ENCODE data around the gene TAF6L. TPM values are rescaled to one million over a fixed set of nuclear protein-coding genes. Genes with fewer than 3 reads are reported as not detected.

TAF6L gene
- total and polyA plus RNA-seq, 3 donors from 2014 or later, result 13.6 to 32.0 (median 22.4) TPM

DNA sequence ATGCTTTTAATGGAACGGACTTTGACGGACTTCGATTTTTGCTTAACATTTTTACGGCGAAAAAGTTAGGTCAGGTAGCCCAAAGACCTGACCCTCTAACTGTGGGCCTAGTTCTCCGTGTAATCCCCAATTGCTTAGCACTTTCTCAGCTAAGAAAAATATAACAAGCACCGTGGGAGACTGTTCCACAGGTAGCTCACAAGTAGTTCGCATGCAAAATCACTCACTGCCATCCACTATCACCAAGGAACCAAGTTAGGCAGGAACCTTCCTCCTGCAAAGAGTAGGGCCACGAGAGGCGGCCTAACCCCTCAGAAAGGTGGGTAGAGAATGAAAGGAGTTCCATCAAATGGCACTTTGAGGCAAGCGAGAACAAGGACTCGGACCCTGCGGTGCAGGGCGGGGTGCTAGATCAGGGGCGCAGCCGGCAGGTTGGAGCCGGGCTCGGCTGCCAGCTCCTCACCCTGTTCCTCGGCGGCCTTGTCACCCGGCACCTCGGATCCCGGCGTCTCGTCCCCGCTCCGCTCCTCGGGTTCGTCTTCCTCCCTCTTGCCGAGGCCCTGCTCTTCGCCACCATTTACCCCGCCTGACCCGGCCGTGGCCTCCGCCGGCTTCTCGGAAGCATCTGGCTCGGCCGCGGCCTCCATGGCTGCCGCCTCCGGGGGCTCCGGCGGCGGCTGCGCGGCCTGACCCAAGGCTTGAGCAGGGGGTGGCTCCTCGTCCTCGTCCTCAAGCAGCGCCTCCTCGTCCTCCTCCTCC lies 44.9 kb upstream of the TAF6L start:
- DNase-seq, result no peak
- Histone ChIP-seq H3K4me1 (peaks cover 26% of the 10 kb centered on the region), H3K27ac (peak overlapping the region; percentile 82 to 96), H3K27me3 (no peaks in the 10 kb centered on the region), H3K36me3 (ENCODE audit: low read depth, missing control alignments) (no peaks in the 10 kb centered on the region), H3K4me3 (peak overlapping the region; percentile 90 to 93), H3K9me3 (no peaks in the 10 kb centered on the region)
- TF ChIP-seq, protein P1, sequence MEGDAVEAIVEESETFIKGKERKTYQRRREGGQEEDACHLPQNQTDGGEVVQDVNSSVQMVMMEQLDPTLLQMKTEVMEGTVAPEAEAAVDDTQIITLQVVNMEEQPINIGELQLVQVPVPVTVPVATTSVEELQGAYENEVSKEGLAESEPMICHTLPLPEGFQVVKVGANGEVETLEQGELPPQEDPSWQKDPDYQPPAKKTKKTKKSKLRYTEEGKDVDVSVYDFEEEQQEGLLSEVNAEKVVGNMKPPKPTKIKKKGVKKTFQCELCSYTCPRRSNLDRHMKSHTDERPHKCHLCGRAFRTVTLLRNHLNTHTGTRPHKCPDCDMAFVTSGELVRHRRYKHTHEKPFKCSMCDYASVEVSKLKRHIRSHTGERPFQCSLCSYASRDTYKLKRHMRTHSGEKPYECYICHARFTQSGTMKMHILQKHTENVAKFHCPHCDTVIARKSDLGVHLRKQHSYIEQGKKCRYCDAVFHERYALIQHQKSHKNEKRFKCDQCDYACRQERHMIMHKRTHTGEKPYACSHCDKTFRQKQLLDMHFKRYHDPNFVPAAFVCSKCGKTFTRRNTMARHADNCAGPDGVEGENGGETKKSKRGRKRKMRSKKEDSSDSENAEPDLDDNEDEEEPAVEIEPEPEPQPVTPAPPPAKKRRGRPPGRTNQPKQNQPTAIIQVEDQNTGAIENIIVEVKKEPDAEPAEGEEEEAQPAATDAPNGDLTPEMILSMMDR (IDR thresholded peaks at IDR 0.05), result no peak
- no peak for TF ChIP-seq POLR2A (IDR thresholded peaks at IDR 0.05)
- intact Hi-C loops (cut with DNase I; ENCODE audit: low total_unique reads), result no loop called here
- WGBS, 2 donors, result 0% methylated on average over 17 to 20 of the region's 51 CpGs

DNA sequence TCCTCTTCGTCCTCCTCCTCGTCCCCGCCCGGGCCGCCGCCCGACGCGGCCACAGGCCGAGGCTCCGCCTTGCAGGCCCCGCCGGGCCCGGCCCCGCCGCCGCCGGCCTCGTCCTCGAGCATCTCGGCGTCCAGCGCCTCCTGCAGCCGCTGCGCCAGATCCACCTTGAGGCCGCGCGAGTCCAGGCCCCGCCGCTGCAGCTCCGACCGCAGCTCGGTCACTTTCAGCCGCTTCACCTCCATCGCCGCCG lies 44.4 kb upstream of the TAF6L start:
- peak overlapping the region; percentile 82 to 96 for H3K27ac ChIP-seq
- peaks cover 26% of the 10 kb centered on the region for H3K4me1 ChIP-seq
- no peak for DNase-seq
- H3K9me3 ChIP-seq, result no peaks in the 10 kb centered on the region
- intact Hi-C loops (cut with DNase I; ENCODE audit: low total_unique reads), result no loop called here
- TF ChIP-seq, protein P1 (IDR thresholded peaks at IDR 0.05), result no peak
- no peak for TF ChIP-seq POLR2A (IDR thresholded peaks at IDR 0.05)
- no peaks in the 10 kb centered on the region for H3K36me3 ChIP-seq (ENCODE audit: low read depth, missing control alignments)
- WGBS, 2 donors, result 1% methylated on average over 37 of the region's 37 CpGs; no CpG with 5 or more reads in 1 of the 2 donors
- peak overlapping the region; percentile 90 to 93 for H3K4me3 ChIP-seq
- H3K27me3 ChIP-seq, result no peaks in the 10 kb centered on the region

DNA sequence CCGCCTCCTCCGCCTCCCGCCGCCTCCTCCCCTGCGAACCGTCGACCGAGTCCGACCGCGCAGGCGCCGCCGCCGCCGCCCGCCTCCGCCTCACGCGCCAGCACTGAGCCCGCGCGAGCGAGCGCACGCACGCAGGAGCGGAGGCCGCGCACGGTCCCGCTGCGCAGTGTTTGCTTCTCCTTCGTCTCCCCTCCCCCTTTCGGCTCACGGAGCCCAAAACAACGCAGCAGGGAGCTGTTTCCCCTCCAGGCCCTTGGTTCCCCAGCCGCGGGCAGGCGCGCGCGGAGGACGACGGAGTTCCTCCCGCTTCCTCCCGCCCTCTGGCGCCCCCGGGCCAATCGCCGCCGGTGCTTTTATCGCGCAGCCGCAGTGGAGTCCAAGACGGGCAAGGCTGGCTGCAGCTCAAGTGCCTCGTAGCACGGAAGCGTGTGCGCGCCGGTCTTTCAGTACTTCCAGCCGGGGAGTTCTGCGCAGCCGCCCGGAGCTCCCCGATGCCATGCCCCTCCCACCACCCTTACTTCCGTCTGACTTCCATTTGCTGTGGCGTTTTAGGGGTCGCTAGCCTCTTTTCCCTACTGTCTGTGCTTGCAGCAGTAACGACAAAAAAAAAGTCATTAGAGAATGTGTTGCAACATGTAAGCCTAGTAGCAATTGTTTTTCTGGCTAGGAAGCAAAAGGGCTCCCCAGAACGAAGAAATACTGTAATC lies 43.9 kb upstream of the TAF6L start, which contains the start of gene HNRNPUL2:
HNRNPUL2 (minus strand) TSS at position 293 of the 707 bp plus-strand sequence. CDS start 301 bp downstream, outside the sequence.
- WGBS, 2 donors, result 0 to 1% methylated on average over 18 to 72 of the region's 72 CpGs
- Histone ChIP-seq H3K4me1 (peaks cover 26% of the 10 kb centered on the region), H3K27me3 (no peaks in the 10 kb centered on the region), H3K4me3 (peak within 1 kb of the TSS; percentile 90 to 93), H3K27ac (peak within 1 kb of the TSS; percentile 82 to 96), H3K36me3 (ENCODE audit: low read depth, missing control alignments) (no peaks in the 10 kb centered on the region), H3K9me3 (no peaks in the 10 kb centered on the region)
- peak; percentile 99 for DNase-seq
- intact Hi-C loops (cut with DNase I; ENCODE audit: low total_unique reads), result no loop called here
- TF ChIP-seq POLR2A (IDR thresholded peaks at IDR 0.05), result no peak
- TF ChIP-seq, protein P1 (IDR thresholded peaks at IDR 0.05), result peak in 1 of 3 experiments; percentile 1

DNA sequence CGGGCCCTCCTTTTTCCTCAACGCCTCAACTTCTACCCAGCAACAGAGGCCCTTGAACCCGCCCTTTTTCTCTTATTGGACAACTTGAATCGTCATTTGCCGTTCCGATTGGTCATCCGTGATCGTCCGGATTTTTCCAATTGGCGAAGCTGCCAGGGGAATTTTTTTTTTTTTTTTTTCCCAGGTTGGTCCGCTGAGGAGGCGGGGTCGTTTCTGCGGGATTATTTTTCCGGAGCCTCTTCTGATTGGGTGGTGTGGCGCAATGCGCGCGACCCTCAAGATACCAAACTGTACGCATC lies 43.4 kb upstream of the TAF6L start:
- WGBS, 2 donors, result 0 to 1% methylated on average over 20 of the region's 20 CpGs
- DNase-seq, result peak; percentile 92
- Histone ChIP-seq H3K4me1 (peaks cover 26% of the 10 kb centered on the region), H3K9me3 (no peaks in the 10 kb centered on the region), H3K27me3 (no peaks in the 10 kb centered on the region), H3K4me3 (peak overlapping the region; percentile 90 to 93), H3K36me3 (ENCODE audit: low read depth, missing control alignments) (no peaks in the 10 kb centered on the region), H3K27ac (peak overlapping the region; percentile 82 to 96)
- intact Hi-C loops (cut with DNase I; ENCODE audit: low total_unique reads), result no loop called here
- TF ChIP-seq POLR2A (IDR thresholded peaks at IDR 0.05), result no peak
- TF ChIP-seq, protein P1 (IDR thresholded peaks at IDR 0.05), result no peak

Data from testis (tissue), 3 donors.